Transverse colon (tissue), 4 donors: ENCODE results near the gene DPM2.

ENCODE experiments used
- POLR2A ChIP-seq: fragments of 450-650 bp; IDR thresholded peaks from one replicate; pipeline ENCODE4 v1.6.1; 2016; ENCODE audit warnings: antibody characterized with exemption, mild to moderate bottlenecking, moderate library complexity
- POLR2AphosphoS5 ChIP-seq, 3 donors: sonication (generic); formaldehyde crosslinking; IDR thresholded peaks; one replicate each; pipeline ENCODE4 v1.6.1; 2016; ENCODE audit warnings: antibody characterized with exemption in 3 of 3
- TF ChIP-seq, protein P1 (sequence below), 5 experiments: fragments of 200-600 bp in 3 of 5; fragments of 450-650 bp in 2 of 5; sonication (generic) in 3 of 5; IDR thresholded peaks; 1 replicate in 2 of 5; 2 replicates in 3 of 5; pipeline ENCODE4 v1.5.1; 2016 to 2017; ENCODE audit warnings: antibody characterized with exemption in 5 of 5, inconsistent platforms in 3 of 5, mild to moderate bottlenecking in 2 of 5, moderate library complexity in 1 of 5

DNA sequence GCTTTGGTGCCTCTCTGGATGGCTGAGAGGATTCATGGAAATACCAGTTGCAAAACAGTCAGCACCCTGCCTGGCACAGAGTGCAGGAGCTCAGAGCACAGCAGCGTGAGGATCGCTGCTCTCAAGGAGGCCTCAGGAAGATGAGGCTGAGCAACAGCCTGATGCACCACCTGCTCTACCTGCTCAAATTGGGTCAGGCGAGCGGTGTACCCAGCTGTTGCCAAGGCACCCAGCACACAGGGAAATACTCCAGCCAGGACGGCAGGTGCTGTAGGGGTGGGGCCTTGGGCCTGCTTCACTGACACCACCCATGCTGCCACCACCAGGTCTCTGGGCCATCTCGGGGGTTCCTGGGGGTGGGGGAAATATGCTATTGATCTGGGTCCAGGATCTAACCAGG is 38.8 kb upstream of the DPM2 start:
- TF ChIP-seq, protein P1, sequence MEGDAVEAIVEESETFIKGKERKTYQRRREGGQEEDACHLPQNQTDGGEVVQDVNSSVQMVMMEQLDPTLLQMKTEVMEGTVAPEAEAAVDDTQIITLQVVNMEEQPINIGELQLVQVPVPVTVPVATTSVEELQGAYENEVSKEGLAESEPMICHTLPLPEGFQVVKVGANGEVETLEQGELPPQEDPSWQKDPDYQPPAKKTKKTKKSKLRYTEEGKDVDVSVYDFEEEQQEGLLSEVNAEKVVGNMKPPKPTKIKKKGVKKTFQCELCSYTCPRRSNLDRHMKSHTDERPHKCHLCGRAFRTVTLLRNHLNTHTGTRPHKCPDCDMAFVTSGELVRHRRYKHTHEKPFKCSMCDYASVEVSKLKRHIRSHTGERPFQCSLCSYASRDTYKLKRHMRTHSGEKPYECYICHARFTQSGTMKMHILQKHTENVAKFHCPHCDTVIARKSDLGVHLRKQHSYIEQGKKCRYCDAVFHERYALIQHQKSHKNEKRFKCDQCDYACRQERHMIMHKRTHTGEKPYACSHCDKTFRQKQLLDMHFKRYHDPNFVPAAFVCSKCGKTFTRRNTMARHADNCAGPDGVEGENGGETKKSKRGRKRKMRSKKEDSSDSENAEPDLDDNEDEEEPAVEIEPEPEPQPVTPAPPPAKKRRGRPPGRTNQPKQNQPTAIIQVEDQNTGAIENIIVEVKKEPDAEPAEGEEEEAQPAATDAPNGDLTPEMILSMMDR (IDR thresholded peaks at IDR 0.05): no peak
- TF ChIP-seq POLR2AphosphoS5 (IDR thresholded peaks at IDR 0.05) (peak; percentile 18 to 64 (median 32)), POLR2A (no peak)
